ENCODE results near the gene SLC25A48. TPM values are rescaled to one million over a fixed set of nuclear protein-coding genes. Genes with fewer than 3 reads are reported as not detected.

SLC25A48 gene
- total RNA-seq, 2 experiments from 2014 or later: not detected

DNA sequence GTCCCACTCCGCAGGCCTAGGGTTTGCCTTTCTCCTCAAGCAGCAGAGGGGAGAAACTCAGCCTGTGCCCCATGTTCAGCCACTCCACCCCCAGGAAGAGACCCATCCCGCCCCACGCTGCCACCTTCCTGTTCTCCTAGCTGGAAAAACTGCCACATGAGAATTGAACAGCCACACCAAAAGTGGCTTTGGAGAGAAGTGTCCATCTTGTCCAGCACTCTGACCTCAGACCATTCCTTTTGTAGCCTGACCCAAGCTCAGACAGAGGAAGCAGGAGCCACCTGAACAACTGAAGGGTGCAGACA, 8.3 kb upstream of the SLC25A48 start:
- no peak overlapping the region for H3K4me3 ChIP-seq (ENCODE audit: low read depth, low read length, poor library complexity, severe bottlenecking)
- DNase-seq (ENCODE audit: low spot score): no peak
- H3K9me2 ChIP-seq (ENCODE audit: insufficient read depth, low read length): no peaks in the 10 kb centered on the region
- CTCF ChIA-PET (ENCODE audit: unreplicated experiment): no interaction called here
- H3K79me2 ChIP-seq (ENCODE audit: insufficient read depth, low read depth, low read length): no peaks in the 10 kb centered on the region
- no peaks in the 10 kb centered on the region for H3K4me1 ChIP-seq (ENCODE audit: insufficient read depth, low read length, poor library complexity, severe bottlenecking)
- no peaks in the 10 kb centered on the region for H3K9me3 ChIP-seq (ENCODE audit: low read length)
- no peaks in the 10 kb centered on the region for H3K36me3 ChIP-seq (ENCODE audit: insufficient read depth, low read length)
- no peak for TF ChIP-seq EZH2phosphoT487 (IDR thresholded peaks at IDR 0.05; ENCODE audit: borderline replicate concordance, low read depth, low read length)
- TF ChIP-seq, protein P1, sequence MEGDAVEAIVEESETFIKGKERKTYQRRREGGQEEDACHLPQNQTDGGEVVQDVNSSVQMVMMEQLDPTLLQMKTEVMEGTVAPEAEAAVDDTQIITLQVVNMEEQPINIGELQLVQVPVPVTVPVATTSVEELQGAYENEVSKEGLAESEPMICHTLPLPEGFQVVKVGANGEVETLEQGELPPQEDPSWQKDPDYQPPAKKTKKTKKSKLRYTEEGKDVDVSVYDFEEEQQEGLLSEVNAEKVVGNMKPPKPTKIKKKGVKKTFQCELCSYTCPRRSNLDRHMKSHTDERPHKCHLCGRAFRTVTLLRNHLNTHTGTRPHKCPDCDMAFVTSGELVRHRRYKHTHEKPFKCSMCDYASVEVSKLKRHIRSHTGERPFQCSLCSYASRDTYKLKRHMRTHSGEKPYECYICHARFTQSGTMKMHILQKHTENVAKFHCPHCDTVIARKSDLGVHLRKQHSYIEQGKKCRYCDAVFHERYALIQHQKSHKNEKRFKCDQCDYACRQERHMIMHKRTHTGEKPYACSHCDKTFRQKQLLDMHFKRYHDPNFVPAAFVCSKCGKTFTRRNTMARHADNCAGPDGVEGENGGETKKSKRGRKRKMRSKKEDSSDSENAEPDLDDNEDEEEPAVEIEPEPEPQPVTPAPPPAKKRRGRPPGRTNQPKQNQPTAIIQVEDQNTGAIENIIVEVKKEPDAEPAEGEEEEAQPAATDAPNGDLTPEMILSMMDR (conservative IDR thresholded peaks at IDR 0.05; ENCODE audit: low read length): no peak
- no peak overlapping the region for H3K4me2 ChIP-seq (ENCODE audit: low read length)
- H2AFZ ChIP-seq (ENCODE audit: low read length): no peak overlapping the region
- intact Hi-C loops (cut with micrococcal nuclease; ENCODE audit: unreplicated experiment): loop anchor here (10.0 kb wide), 1 partner anchor 1551 kb away; no protein-coding TSS in a partner anchor
- POLR2A ChIA-PET: no interaction called here
- no peaks in the 10 kb centered on the region for H4K20me1 ChIP-seq (ENCODE audit: insufficient read depth, low read length)
- BruUV-seq (replicated peaks): no TSS peak
- no peak overlapping the region for H3K27ac ChIP-seq (ENCODE audit: low read depth, low read length, poor library complexity, severe bottlenecking)

DNA sequence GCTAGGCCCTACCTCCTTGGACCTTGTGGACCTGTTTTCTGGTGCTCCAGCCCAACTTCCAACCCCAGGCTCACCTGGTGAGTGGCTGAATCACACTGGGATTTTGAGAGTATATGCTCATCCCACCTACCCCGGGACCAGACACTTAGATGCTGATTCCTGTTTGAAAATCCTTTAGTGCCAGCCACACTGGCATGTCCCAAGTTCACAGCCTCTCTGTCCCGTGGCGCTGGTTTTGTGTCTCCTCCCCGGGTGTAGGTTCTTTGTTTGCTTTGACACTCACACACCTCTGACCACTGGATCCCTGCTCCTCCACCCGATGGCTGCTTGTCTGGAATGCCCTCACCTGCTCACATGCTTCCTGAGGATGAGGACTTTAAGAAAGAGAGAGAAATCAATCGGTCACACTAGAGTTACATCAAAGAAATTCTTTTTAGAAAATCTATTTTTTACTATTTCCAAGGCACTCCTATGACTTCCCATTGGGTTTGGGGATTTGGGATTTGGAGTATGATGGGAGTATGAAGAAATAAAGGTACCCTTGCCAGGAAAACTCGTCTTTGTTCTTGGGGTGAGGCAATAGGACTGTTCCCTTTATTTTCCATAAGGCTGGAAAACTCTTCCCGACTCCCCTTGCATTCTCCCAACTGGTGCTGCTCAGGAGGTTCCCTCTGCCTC, 7.3 kb upstream of the SLC25A48 start:
- intact Hi-C loops (cut with micrococcal nuclease; ENCODE audit: unreplicated experiment): loop anchor here (10.0 kb wide), 1 partner anchor 1552 kb away; no protein-coding TSS in a partner anchor
- Histone ChIP-seq H3K4me3 (ENCODE audit: low read depth, low read length, poor library complexity, severe bottlenecking) (no peak overlapping the region), H3K9me2 (ENCODE audit: insufficient read depth, low read length) (no peaks in the 10 kb centered on the region), H3K79me2 (ENCODE audit: insufficient read depth, low read depth, low read length) (no peaks in the 10 kb centered on the region), H2AFZ (ENCODE audit: low read length) (no peak overlapping the region), H3K36me3 (ENCODE audit: insufficient read depth, low read length) (no peaks in the 10 kb centered on the region), H3K4me1 (ENCODE audit: insufficient read depth, low read length, poor library complexity, severe bottlenecking) (no peaks in the 10 kb centered on the region), H3K4me2 (ENCODE audit: low read length) (no peak overlapping the region), H3K9me3 (ENCODE audit: low read length) (no peaks in the 10 kb centered on the region), H4K20me1 (ENCODE audit: insufficient read depth, low read length) (no peaks in the 10 kb centered on the region), H3K27ac (ENCODE audit: low read depth, low read length, poor library complexity, severe bottlenecking) (no peak overlapping the region)
- TF ChIP-seq, protein P1 (conservative IDR thresholded peaks at IDR 0.05; ENCODE audit: low read length): no peak
- no peak for TF ChIP-seq EZH2phosphoT487 (IDR thresholded peaks at IDR 0.05; ENCODE audit: borderline replicate concordance, low read depth, low read length)
- BruUV-seq (replicated peaks): no TSS peak
- no peak for DNase-seq (ENCODE audit: low spot score)
- ChIA-PET POLR2A (no interaction called here), CTCF (ENCODE audit: unreplicated experiment) (no interaction called here)

DNA sequence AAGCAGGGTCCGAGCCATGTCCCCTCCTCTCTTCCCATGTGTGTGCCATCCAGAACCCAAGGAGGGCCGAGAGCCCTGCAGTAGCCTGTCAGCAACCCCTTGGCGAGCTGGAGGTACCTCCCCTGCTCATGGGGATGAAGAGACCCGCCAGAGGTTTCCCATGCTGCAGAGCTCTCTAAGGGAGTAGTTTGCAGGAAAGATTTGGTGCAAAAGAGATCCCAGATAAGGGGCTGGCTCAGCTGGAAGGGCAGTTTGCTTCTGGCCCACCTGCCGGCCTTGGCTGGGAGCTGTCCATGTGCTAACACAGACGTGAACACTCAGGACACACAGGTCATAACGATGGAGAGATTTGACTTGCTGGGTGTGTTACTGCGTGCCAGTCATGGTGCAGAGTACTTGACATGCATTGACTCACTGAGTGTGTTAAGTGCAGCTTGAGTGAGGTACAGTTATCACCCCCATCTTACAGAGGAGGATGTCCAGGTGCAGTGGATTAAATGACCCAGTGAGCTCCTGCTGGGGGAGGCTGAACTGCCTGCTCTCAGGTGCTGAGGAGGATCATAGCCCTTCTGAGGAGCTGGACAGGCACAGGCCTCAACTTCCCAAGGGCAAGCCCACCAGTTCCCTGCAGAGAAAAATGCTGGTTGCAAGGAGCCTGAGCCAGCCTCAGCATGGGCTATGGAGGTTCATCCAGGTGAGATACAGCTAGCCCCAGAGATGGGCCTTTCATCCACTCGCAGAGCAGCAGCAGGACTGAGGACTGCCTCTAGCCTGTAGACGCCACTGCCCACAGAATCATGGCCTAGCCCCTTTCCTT, 6.3 kb upstream of the SLC25A48 start:
- no peaks in the 10 kb centered on the region for H4K20me1 ChIP-seq (ENCODE audit: insufficient read depth, low read length)
- H3K36me3 ChIP-seq (ENCODE audit: insufficient read depth, low read length): no peaks in the 10 kb centered on the region
- no peak for TF ChIP-seq EZH2phosphoT487 (IDR thresholded peaks at IDR 0.05; ENCODE audit: borderline replicate concordance, low read depth, low read length)
- TF ChIP-seq, protein P1 (conservative IDR thresholded peaks at IDR 0.05; ENCODE audit: low read length): no peak
- no peak overlapping the region for H3K4me3 ChIP-seq (ENCODE audit: low read depth, low read length, poor library complexity, severe bottlenecking)
- no peaks in the 10 kb centered on the region for H3K9me2 ChIP-seq (ENCODE audit: insufficient read depth, low read length)
- no peaks in the 10 kb centered on the region for H3K9me3 ChIP-seq (ENCODE audit: low read length)
- ChIA-PET CTCF (ENCODE audit: unreplicated experiment) (interaction anchor here (0.6 kb wide), 1 partner anchor 1478 kb away, joined by 3 read pairs; no protein-coding TSS in a partner anchor), POLR2A (no interaction called here)
- no TSS peak for BruUV-seq (replicated peaks)
- H3K4me2 ChIP-seq (ENCODE audit: low read length): no peak overlapping the region
- intact Hi-C loops (cut with micrococcal nuclease; ENCODE audit: unreplicated experiment): loop anchor here (10.0 kb wide), 1 partner anchor 1553 kb away; no protein-coding TSS in a partner anchor
- H3K79me2 ChIP-seq (ENCODE audit: insufficient read depth, low read depth, low read length): no peaks in the 10 kb centered on the region
- no peak overlapping the region for H2AFZ ChIP-seq (ENCODE audit: low read length)
- no peak for DNase-seq (ENCODE audit: low spot score)
- H3K27ac ChIP-seq (ENCODE audit: low read depth, low read length, poor library complexity, severe bottlenecking): no peak overlapping the region
- H3K4me1 ChIP-seq (ENCODE audit: insufficient read depth, low read length, poor library complexity, severe bottlenecking): no peaks in the 10 kb centered on the region

Data from OCI-LY7 (cell line).